H9 (cell line): ENCODE results near the gene TGM4. TPM values are rescaled to one million over a fixed set of nuclear protein-coding genes. Genes with fewer than 3 reads are reported as not detected.

Source experiments
- DNase-seq: peaks from one replicate; pipeline ENCODE4 v3.0.0-alpha.2; 2017
- H2AFZ ChIP-seq: one replicate; pipeline ENCODE4 v1.6.1; 2013; ENCODE audit warnings: mild to moderate bottlenecking, low read length, control low read depth, moderate library complexity
- H2AK5ac ChIP-seq: 2 replicates; pipeline ENCODE4 v1.6.1; 2013; ENCODE audit warnings: low read length, control low read depth, mixed read lengths; ENCODE audit not compliant: insufficient read length
- H2BK120ac ChIP-seq: one replicate; pipeline ENCODE4 v1.6.1; 2013; ENCODE audit warnings: low read depth, mild to moderate bottlenecking, low read length, control low read depth, inconsistent platforms; ENCODE audit not compliant: poor library complexity, severe bottlenecking
- H2BK12ac ChIP-seq: 2 replicates; pipeline ENCODE4 v1.6.1; 2013; ENCODE audit warnings: low read length, control low read depth, mixed read lengths, low read depth; ENCODE audit not compliant: insufficient read length
- H2BK15ac ChIP-seq: 2 replicates; pipeline ENCODE4 v1.6.1; 2013; ENCODE audit warnings: low read depth, low read length, control low read depth
- H2BK20ac ChIP-seq: one replicate; pipeline ENCODE4 v1.6.1; 2013; ENCODE audit warnings: low read depth, mild to moderate bottlenecking, low read length, control low read depth, inconsistent platforms; ENCODE audit not compliant: poor library complexity, severe bottlenecking
- H2BK5ac ChIP-seq: 2 replicates; pipeline ENCODE4 v1.6.1; 2013; ENCODE audit warnings: low read length, control low read depth, mixed read lengths; ENCODE audit not compliant: insufficient read length
- H3K14ac ChIP-seq: 2 replicates; pipeline ENCODE4 v1.6.1; 2013; ENCODE audit warnings: low read length, control low read depth; ENCODE audit not compliant: insufficient read depth
- H3K18ac ChIP-seq: 2 replicates; pipeline ENCODE4 v1.6.1; 2013; ENCODE audit warnings: low read depth, mild to moderate bottlenecking, mixed read lengths, low read length, control low read depth; ENCODE audit not compliant: insufficient read length
- H3K23ac ChIP-seq: 2 replicates; pipeline ENCODE4 v1.6.1; 2013; ENCODE audit warnings: low read length, control low read depth, mixed read lengths, low read depth; ENCODE audit not compliant: insufficient read length
- H3K23me2 ChIP-seq: 2 replicates; pipeline ENCODE4 v1.6.1; 2013; ENCODE audit warnings: low read depth, mild to moderate bottlenecking, mixed read lengths, low read length, control low read depth; ENCODE audit not compliant: insufficient read length, poor library complexity, severe bottlenecking
- H3K27ac ChIP-seq: 2 replicates; pipeline ENCODE4 v1.5.1; 2013; ENCODE audit warnings: low read length, control low read depth, mixed read lengths, low read depth; ENCODE audit not compliant: insufficient read length
- H3K27me3 ChIP-seq: 2 replicates; pipeline ENCODE4 v1.6.1; 2013; ENCODE audit warnings: low read length, control low read depth, inconsistent platforms; ENCODE audit not compliant: insufficient read depth
- H3K4ac ChIP-seq: 2 replicates; pipeline ENCODE4 v1.6.1; 2013; ENCODE audit warnings: low read depth, mild to moderate bottlenecking, control low read depth, inconsistent platforms, low read length, moderate library complexity
- H3K4me1 ChIP-seq: 2 replicates; pipeline ENCODE4 v1.6.1; 2013; ENCODE audit warnings: low read length, control low read depth, inconsistent platforms; ENCODE audit not compliant: insufficient read depth
- H3K4me2 ChIP-seq: 2 replicates; pipeline ENCODE4 v1.6.1; 2013; ENCODE audit warnings: low read length, control low read depth, mixed read lengths; ENCODE audit not compliant: insufficient read length, insufficient read depth
- H3K56ac ChIP-seq: 2 replicates; pipeline ENCODE4 v1.6.1; 2013; ENCODE audit warnings: low read depth, mild to moderate bottlenecking, mixed read lengths, low read length, control low read depth; ENCODE audit not compliant: insufficient read length
- H3K79me1 ChIP-seq: 2 replicates; pipeline ENCODE4 v1.6.1; 2013; ENCODE audit warnings: low read depth, mild to moderate bottlenecking, moderate library complexity, low read length, control low read depth, inconsistent platforms; ENCODE audit not compliant: insufficient read depth, poor library complexity, severe bottlenecking
- H3K79me2 ChIP-seq: 2 replicates; pipeline ENCODE4 v1.6.1; 2013; ENCODE audit warnings: low read length, control low read depth, inconsistent platforms; ENCODE audit not compliant: insufficient read depth
- H3K9ac ChIP-seq: 2 replicates; pipeline ENCODE4 v1.6.1; 2013; ENCODE audit warnings: low read length, control low read depth, mixed read lengths; ENCODE audit not compliant: insufficient read length; ENCODE audit errors: extremely low read depth
- H3K9me3 ChIP-seq: one replicate; pipeline ENCODE4 v1.6.1; 2013; ENCODE audit warnings: low read depth, low read length, inconsistent platforms; ENCODE audit not compliant: control insufficient read depth
- H3T11ph ChIP-seq: one replicate; pipeline ENCODE4 v1.6.1; 2013; ENCODE audit warnings: mild to moderate bottlenecking, low read length, control low read depth, inconsistent platforms
- H4K20me1 ChIP-seq: one replicate; pipeline ENCODE4 v1.6.1; 2013; ENCODE audit not compliant: control insufficient read depth, insufficient read length, insufficient read depth
- H4K5ac ChIP-seq: 2 replicates; pipeline ENCODE4 v1.6.1; 2013; ENCODE audit warnings: low read depth, mild to moderate bottlenecking, mixed read lengths, low read length, control low read depth; ENCODE audit not compliant: insufficient read length
- H4K8ac ChIP-seq: replicated peaks from 2 replicates; pipeline ENCODE4 v1.6.1; 2013; ENCODE audit warnings: low read length, control low read depth, mixed read lengths, low read depth; ENCODE audit not compliant: insufficient read length
- H4K91ac ChIP-seq: 2 replicates; pipeline ENCODE4 v1.6.1; 2013; ENCODE audit warnings: low read depth, mild to moderate bottlenecking, moderate library complexity, mixed read lengths, low read length, control low read depth; ENCODE audit not compliant: insufficient read length
- H3K27ac Mint-ChIP-seq, 3 experiments: 2 replicates in 2 of 3; 3 replicates in 1 of 3; pipeline ENCODE4 v1.8.0; 2020 to 2021; ENCODE audit warnings: mixed read lengths in 3 of 3, mild to moderate bottlenecking in 1 of 3, moderate library complexity in 1 of 3
- H3K27me3 Mint-ChIP-seq: 2 replicates; pipeline ENCODE4 v1.8.0; 2021; ENCODE audit warnings: low read depth, mild to moderate bottlenecking, moderate library complexity, mixed read lengths
- H3K36me3 Mint-ChIP-seq, 3 experiments: 2 replicates in 2 of 3; 3 replicates in 1 of 3; pipeline ENCODE4 v1.8.0; 2020 to 2021; ENCODE audit warnings: low read depth in 3 of 3, mixed read lengths in 3 of 3; ENCODE audit not compliant: insufficient read depth in 1 of 3
- H3K4me1 Mint-ChIP-seq, 2 experiments: 2 replicates each; pipeline ENCODE4 v1.8.0; 2020; ENCODE audit warnings: mixed read lengths in 2 of 2
- H3K4me3 Mint-ChIP-seq, 2 experiments: 2 replicates in 1 of 2; 3 replicates in 1 of 2; pipeline ENCODE4 v1.8.0; 2020 to 2021; ENCODE audit warnings: mild to moderate bottlenecking in 2 of 2, mixed read lengths in 2 of 2, moderate library complexity in 1 of 2
- H3K9me3 Mint-ChIP-seq, 2 experiments: 2 replicates in 1 of 2; 3 replicates in 1 of 2; pipeline ENCODE4 v1.8.0; 2020; ENCODE audit warnings: mild to moderate bottlenecking in 2 of 2, mixed read lengths in 2 of 2, moderate library complexity in 1 of 2
- WGBS: extraction: QIAGEN DNeasy Blood & Tissue Kit; methylation state at CpG from one replicate; pipeline ENCODE4 v1.1.7; 2013; ENCODE audit warnings: missing lambda C conversion rate, low lambda C conversion rate, mixed read lengths; ENCODE audit not compliant: insufficient read length; ENCODE audit errors: extremely low coverage; 5-methylcytosine and 5-hydroxymethylcytosine counted together
- total RNA-seq: library from RNA; stranded (reverse); gene quantifications from 2 replicates; pipeline ENCODE4 v1.2.1, GENCODE V29; 2021
- TF ChIP-seq, protein P1 (sequence below): fragments of 200-600 bp; sonication (generic); conservative IDR thresholded peaks from 3 replicates; pipeline ENCODE4 v1.8.0; 2021; ENCODE audit warnings: antibody characterized with exemption, mild to moderate bottlenecking

The TGM4 gene
- total RNA-seq, 1 experiment from 2014 or later, result not detected

DNA sequence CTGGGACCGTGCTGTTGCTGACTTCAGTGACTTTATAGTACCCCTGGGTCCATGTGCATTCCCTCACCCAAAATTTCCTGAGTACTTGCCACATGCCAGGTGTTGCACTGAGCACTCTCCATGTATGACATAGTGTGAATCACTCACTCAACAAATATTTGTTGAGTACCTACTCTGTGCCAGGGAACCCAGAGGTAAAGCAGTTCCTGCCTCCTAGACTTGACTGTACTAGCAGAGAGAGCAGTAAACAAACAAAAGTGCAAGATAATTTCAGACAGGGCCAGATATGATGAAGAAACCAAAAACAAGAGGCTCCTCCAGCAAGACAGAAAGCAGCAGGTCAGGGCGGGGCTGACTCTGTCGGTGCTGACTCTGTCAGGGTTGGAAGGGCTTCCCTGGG, 12.2 kb downstream of the TGM4 start:
- Mint-ChIP-seq H3K27ac (no peak overlapping the region), H3K4me3 (no peak overlapping the region), H3K27me3 (no peaks in the 10 kb centered on the region; the same call in 1 of the 2 replicates), H3K36me3 (peaks cover 0 to 2% (median 0%) of the 10 kb centered on the region in 3 experiments; a peak in 1 of 7 replicates), H3K4me1 (peaks cover 14 to 20% of the 10 kb centered on the region in 2 experiments), H3K9me3 (peaks cover 2 to 4% of the 10 kb centered on the region in 2 experiments; a peak in 3 of 5 replicates)
- Histone ChIP-seq H4K20me1 (no peaks in the 10 kb centered on the region), H3K79me2 (no peaks in the 10 kb centered on the region), H2BK20ac (no peak overlapping the region), H3T11ph (no peak overlapping the region), H2BK12ac (no peak overlapping the region), H4K8ac (no peak overlapping the region), H2AK5ac (no peak overlapping the region), H2BK5ac (no peak overlapping the region), H3K14ac (no peak overlapping the region), H3K56ac (no peak overlapping the region), H3K23ac (no peak overlapping the region), H3K4me2 (no peak overlapping the region), H3K9ac (no peak overlapping the region), H3K18ac (no peak overlapping the region), H3K79me1 (no peaks in the 10 kb centered on the region), H3K4me1 (peaks cover 9% of the 10 kb centered on the region; the same call in 1 of the 2 replicates), H2AFZ (no peak overlapping the region), H4K5ac (no peak overlapping the region), H2BK120ac (no peak overlapping the region), H3K23me2 (no peaks in the 10 kb centered on the region), H3K27me3 (no peaks in the 10 kb centered on the region; the same call in 1 of the 2 replicates), H3K9me3 (no peaks in the 10 kb centered on the region), H2BK15ac (no peak overlapping the region), H4K91ac (no peak overlapping the region), H3K27ac (no peak overlapping the region), H3K4ac (no peak overlapping the region)
- TF ChIP-seq, protein P1, sequence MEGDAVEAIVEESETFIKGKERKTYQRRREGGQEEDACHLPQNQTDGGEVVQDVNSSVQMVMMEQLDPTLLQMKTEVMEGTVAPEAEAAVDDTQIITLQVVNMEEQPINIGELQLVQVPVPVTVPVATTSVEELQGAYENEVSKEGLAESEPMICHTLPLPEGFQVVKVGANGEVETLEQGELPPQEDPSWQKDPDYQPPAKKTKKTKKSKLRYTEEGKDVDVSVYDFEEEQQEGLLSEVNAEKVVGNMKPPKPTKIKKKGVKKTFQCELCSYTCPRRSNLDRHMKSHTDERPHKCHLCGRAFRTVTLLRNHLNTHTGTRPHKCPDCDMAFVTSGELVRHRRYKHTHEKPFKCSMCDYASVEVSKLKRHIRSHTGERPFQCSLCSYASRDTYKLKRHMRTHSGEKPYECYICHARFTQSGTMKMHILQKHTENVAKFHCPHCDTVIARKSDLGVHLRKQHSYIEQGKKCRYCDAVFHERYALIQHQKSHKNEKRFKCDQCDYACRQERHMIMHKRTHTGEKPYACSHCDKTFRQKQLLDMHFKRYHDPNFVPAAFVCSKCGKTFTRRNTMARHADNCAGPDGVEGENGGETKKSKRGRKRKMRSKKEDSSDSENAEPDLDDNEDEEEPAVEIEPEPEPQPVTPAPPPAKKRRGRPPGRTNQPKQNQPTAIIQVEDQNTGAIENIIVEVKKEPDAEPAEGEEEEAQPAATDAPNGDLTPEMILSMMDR, result no peak
- DNase-seq, result no peak
- no CpG with 5 or more reads among the region's 3 CpGs for WGBS
